ENCODE data around the gene PRKN. TPM values are rescaled to one million over a fixed set of nuclear protein-coding genes. Genes with fewer than 3 reads are reported as not detected.

The PRKN gene
- total RNA-seq, 4 donors from 2014 or later: 6.3 to 11.9 (median 9.5) TPM

DNA sequence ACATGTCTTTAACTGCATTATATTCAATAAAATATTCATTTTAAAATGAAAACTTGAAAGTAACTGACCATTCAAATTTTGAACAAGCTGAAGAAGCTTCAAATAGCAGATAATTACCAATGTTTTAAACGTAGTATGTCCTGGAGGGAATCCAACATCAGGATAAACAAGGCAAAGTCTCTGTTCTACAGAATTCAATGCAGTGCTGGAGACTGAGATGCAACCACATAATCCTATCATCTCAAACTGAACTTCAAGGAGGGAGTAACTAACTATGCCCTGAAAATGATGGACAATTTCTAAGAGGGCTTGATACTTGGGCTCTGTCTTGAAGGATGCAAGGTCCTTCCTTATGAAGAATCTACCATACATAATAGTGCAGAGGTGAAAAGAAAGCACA is 100.7 kb downstream of the PRKN start:
- TF ChIP-seq, protein P1, sequence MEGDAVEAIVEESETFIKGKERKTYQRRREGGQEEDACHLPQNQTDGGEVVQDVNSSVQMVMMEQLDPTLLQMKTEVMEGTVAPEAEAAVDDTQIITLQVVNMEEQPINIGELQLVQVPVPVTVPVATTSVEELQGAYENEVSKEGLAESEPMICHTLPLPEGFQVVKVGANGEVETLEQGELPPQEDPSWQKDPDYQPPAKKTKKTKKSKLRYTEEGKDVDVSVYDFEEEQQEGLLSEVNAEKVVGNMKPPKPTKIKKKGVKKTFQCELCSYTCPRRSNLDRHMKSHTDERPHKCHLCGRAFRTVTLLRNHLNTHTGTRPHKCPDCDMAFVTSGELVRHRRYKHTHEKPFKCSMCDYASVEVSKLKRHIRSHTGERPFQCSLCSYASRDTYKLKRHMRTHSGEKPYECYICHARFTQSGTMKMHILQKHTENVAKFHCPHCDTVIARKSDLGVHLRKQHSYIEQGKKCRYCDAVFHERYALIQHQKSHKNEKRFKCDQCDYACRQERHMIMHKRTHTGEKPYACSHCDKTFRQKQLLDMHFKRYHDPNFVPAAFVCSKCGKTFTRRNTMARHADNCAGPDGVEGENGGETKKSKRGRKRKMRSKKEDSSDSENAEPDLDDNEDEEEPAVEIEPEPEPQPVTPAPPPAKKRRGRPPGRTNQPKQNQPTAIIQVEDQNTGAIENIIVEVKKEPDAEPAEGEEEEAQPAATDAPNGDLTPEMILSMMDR (IDR thresholded peaks at IDR 0.05): no peak
- TF ChIP-seq POLR2A (IDR thresholded peaks at IDR 0.05): no peak
- no peak overlapping the region for H3K4me3 ChIP-seq (ENCODE audit: low read depth, poor library complexity, severe bottlenecking)
- DNase-seq (ENCODE audit: low spot score in 2 of 2): no peak
- WGBS, 2 donors: 64 to 66% methylated on average over 1 of the region's 1 CpG
- intact Hi-C loops (cut with DNase I; ENCODE audit: low total_unique reads): no loop called here

DNA sequence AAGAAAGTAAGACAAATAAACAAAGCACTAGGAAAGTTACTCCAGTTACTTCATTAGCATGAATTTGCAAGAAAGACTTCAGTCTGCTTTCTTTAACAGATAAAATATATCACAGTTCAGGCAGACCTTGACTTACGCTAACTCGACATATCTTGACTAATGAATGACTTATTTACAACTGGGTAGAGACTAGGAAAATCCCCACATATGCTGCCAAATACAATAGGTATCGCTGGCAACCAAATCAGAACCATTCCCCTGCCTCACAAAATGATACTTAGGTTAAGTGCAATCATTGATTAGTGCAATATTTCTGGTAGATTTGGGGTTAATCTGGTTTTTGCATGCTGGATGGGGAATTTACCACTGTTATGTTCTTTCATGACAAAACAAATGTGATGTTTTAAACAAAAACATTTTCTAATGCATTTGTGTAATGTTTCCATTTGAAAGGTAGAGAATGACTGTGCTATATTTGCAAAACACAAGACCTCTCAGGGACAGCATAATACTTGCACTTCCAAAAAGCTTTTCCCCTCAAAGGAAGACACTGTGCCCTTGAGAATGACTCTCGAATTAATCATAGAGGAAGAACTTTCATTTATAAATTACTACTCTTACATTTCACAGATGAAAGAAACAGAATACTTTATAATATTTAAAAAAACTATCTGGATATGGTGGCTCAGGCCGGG is 101.6 kb downstream of the PRKN start:
- H3K4me3 ChIP-seq (ENCODE audit: low read depth, poor library complexity, severe bottlenecking): no peak overlapping the region
- WGBS, 2 donors: 67 to 70% methylated on average over 5 of the region's 5 CpGs
- DNase-seq (ENCODE audit: low spot score in 2 of 2): no peak
- TF ChIP-seq, protein P1 (IDR thresholded peaks at IDR 0.05): no peak
- TF ChIP-seq POLR2A (IDR thresholded peaks at IDR 0.05): no peak
- intact Hi-C loops (cut with DNase I; ENCODE audit: low total_unique reads): no loop called here

DNA sequence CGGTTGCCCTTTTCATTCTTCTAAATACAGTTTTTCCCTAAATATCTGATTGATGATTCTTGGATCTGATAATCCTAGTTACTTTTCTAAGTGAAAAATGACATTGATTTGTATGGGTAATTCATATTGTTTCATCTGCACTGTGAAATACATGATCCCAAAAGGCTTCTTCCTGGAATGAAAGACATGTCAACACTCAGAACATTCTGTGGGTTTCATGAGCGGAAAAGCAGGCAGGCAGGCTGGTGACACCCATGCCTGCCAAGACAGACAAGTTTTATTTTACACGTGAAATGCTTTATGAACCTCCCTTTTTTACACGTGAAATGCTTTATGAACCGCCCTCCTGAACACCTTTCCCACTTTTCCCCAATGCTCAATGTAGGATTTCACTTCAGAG is 105.0 kb downstream of the PRKN start:
- DNase-seq (ENCODE audit: low spot score in 2 of 2): no peak
- H3K4me3 ChIP-seq (ENCODE audit: low read depth, poor library complexity, severe bottlenecking): no peak overlapping the region
- WGBS, 2 donors: 65 to 66% methylated on average over 5 of the region's 5 CpGs
- TF ChIP-seq POLR2A (IDR thresholded peaks at IDR 0.05): no peak
- TF ChIP-seq, protein P1 (IDR thresholded peaks at IDR 0.05): no peak
- intact Hi-C loops (cut with DNase I; ENCODE audit: low total_unique reads): no loop called here

DNA sequence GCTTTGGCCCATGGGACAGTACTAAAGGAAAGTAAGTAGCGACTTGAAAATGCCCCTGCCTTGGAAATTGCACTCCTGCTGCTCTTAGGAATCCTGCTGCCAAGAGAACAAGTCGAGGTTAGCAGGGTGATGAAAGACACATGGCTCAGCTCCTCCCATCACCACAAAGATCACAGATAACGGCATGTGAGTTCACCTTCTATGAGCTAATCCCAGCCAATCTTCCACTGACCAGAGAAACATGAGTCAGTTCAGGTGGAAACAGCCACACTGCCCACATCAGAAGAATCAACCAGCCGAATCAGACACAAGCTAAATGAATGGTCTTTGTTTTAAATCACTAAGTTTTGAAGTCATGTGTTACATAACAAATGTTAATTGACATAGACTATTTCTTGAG is 106.3 kb downstream of the PRKN start:
- WGBS, 2 donors: 35 to 44% methylated on average over 4 of the region's 4 CpGs
- intact Hi-C loops (cut with DNase I; ENCODE audit: low total_unique reads): no loop called here
- DNase-seq (ENCODE audit: low spot score in 2 of 2): no peak
- TF ChIP-seq, protein P1 (IDR thresholded peaks at IDR 0.05): no peak
- H3K4me3 ChIP-seq (ENCODE audit: low read depth, poor library complexity, severe bottlenecking): no peak overlapping the region

DNA sequence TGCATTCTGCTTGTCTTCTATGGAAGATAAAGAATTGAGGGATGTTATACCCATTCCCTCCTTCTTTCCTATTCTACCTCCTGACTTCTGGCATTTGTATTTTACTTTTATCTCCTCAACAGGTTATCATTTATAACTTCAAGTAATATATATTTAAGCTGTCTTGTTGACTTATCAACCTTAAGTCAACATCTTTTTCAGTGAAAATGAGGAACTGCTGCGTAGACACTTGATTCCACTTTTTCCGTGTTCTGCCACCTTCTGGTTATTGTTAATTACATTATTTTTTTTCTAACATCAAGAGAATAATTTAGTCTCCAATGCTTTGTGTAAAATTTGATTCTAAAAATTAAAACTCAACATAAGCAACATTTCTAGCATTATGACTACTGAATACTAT is 107.5 kb downstream of the PRKN start:
- intact Hi-C loops (cut with DNase I; ENCODE audit: low total_unique reads): no loop called here
- no peak for TF ChIP-seq POLR2A (IDR thresholded peaks at IDR 0.05)
- TF ChIP-seq, protein P1 (IDR thresholded peaks at IDR 0.05): no peak
- WGBS, 2 donors: 83 to 88% methylated on average over 2 of the region's 2 CpGs

DNA sequence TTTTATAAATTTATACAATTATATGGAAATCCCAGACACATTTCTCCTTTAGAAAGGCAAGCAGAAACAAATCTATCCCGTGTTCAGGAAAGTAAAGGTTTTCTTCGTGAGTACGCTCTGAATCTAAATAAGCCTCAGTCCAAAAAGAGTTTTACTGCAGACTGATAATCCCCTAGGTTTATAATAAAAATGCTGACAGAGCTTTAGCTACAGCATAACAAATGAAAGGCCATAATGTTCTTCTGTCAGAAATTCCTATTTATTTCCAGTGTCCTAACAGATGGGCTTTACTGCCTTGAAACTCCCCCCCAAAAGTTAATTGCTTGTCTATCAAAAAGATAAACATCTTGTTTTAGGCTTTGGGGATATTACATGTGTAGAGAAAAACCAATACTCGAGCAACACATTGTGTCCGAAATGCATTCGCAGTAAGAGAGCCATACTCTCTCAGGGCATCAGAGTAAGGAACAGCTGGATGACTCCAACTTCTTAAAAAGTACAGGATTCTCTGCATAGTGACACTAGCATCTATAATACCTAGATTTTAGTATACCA is 109.0 kb downstream of the PRKN start:
- TF ChIP-seq POLR2A (IDR thresholded peaks at IDR 0.05): no peak
- TF ChIP-seq, protein P1 (IDR thresholded peaks at IDR 0.05): no peak
- intact Hi-C loops (cut with DNase I; ENCODE audit: low total_unique reads): no loop called here
- DNase-seq (ENCODE audit: low spot score in 2 of 2): no peak
- 84 to 92% methylated on average over 6 of the region's 6 CpGs for WGBS, 2 donors
- no peak overlapping the region for H3K4me3 ChIP-seq (ENCODE audit: low read depth, poor library complexity, severe bottlenecking)

More for the DNA sequence above, 107.5 kb downstream of the PRKN start:
- no peak for DNase-seq (ENCODE audit: low spot score in 2 of 2)
- H3K4me3 ChIP-seq (ENCODE audit: low read depth, poor library complexity, severe bottlenecking): no peak overlapping the region
